Measurements from ENCODE around the gene SH2D5. TPM values are rescaled to one million over a fixed set of nuclear protein-coding genes. Genes with fewer than 3 reads are reported as not detected.

The SH2D5 gene
- polyA plus RNA-seq, 2 of the 4 experiments (the other 2 are of a cell fraction): 3.2 to 7.2 TPM

GRCh38 chr1:20775700-20776099 lies 43.2 kb upstream of the SH2D5 start:
- TF ChIP-seq FOSB (CRISPR knock-in tag; IDR thresholded peaks at IDR 0.05) (no peak), MAZ (IDR thresholded peaks at IDR 0.05; ENCODE audit: borderline replicate concordance, low read depth, low read length) (no peak), TFCP2L1 (CRISPR knock-in tag; IDR thresholded peaks at IDR 0.05) (no peak), POLR2AphosphoS2 (conservative IDR thresholded peaks at IDR 0.05; ENCODE audit: low read length) (no peak), PBX3 (IDR thresholded peaks at IDR 0.05) (no peak), E2F6 (IDR thresholded peaks at IDR 0.05; ENCODE audit: borderline replicate concordance, low read depth) (no peak), CEBPB (IDR thresholded peaks at IDR 0.05) (no peak), EHF (CRISPR knock-in tag; IDR thresholded peaks at IDR 0.05) (no peak)
- H3K4me3 ChIP-seq: no peak overlapping the region
- peaks cover 33% of the 10 kb centered on the region for H3K4me1 ChIP-seq
- no peak overlapping the region for H3K27ac ChIP-seq
- WGBS (ENCODE audit: missing lambda C conversion rate): 87% methylated on average over 4 of the region's 4 CpGs
- POLR2A ChIA-PET: no interaction called here
- FAIRE-seq: no peak
- CTCF ChIA-PET: interaction anchor here (1.2 kb wide), 1 partner anchor 74 kb away, joined by 3 read pairs; no protein-coding TSS in a partner anchor
- H3K4me2 ChIP-seq: no peak overlapping the region
- no peaks in the 10 kb centered on the region for H3K9me3 ChIP-seq
- ATAC-seq: no peak
- DNase-seq (ENCODE audit: low read depth in 1 of 2, low spot score in 1 of 2): no peak

- TF ChIP-seq CEBPB (IDR thresholded peaks at IDR 0.05) (0 out of 4 replicates have a peak, but pooled peaks of 1 of the 2 experiments have one; percentile 3), PHF8 (IDR thresholded peaks at IDR 0.05; ENCODE audit: borderline replicate concordance, low read depth) (no peak)
- Histone ChIP-seq H3K9me3 (no peaks in the 10 kb centered on the region), H3K4me3 (no peak overlapping the region), H3K27ac (no peak overlapping the region), H3K4me1 (peaks cover 13% of the 10 kb centered on the region), H3K4me2 (no peak overlapping the region)
- CTCF ChIA-PET: no interaction called here
- FAIRE-seq (no peak), DNase-seq (ENCODE audit: low read depth in 1 of 2, low spot score in 1 of 2) (no peak), ATAC-seq (no peak)
- WGBS (ENCODE audit: missing lambda C conversion rate): 85% methylated on average over 3 of the region's 3 CpGs
- POLR2A ChIA-PET: interaction anchor here (0.6 to 1.0 kb wide), 2 partner anchors 11 to 15 kb away, joined by 3 to 4 read pairs; no protein-coding TSS in a partner anchor
Observed at GRCh38 chr1:20771780-20772179, 39.3 kb upstream of the SH2D5 start.

- ATAC-seq: no peak
- ChIA-PET POLR2A (interaction anchor here (1.0 kb wide), 1 partner anchor 16 kb away, joined by 3 read pairs; the partner anchor contains the start of gene HP1BP3), CTCF (no interaction called here)
- 97% methylated on average over 6 of the region's 6 CpGs for WGBS (ENCODE audit: missing lambda C conversion rate)
- FAIRE-seq: no peak
- no peak for TF ChIP-seq FOSL2 (IDR thresholded peaks at IDR 0.05)
- TF ChIP-seq FOSL2 (CRISPR knock-in tag; IDR thresholded peaks at IDR 0.05): no peak
- no peak for TF ChIP-seq BCL3 (IDR thresholded peaks at IDR 0.05)
- no peak for TF ChIP-seq PHF8 (IDR thresholded peaks at IDR 0.05; ENCODE audit: borderline replicate concordance, low read depth)
- TF ChIP-seq TP53 (CRISPR knock-in tag; IDR thresholded peaks at IDR 0.05): no peak
- no peak for TF ChIP-seq MAX (IDR thresholded peaks at IDR 0.05)
- TF ChIP-seq JUN (IDR thresholded peaks at IDR 0.05): no peak
- no peak for TF ChIP-seq RCOR1 (IDR thresholded peaks at IDR 0.05; ENCODE audit: low read depth, low read length)
- TF ChIP-seq HEYL (CRISPR knock-in tag; IDR thresholded peaks at IDR 0.05): no peak
- no peak for TF ChIP-seq ZC3H11A (IDR thresholded peaks at IDR 0.05)
- no peak for TF ChIP-seq NR3C1 (IDR thresholded peaks at IDR 0.05)
- no peak for TF ChIP-seq HOXB13 (CRISPR knock-in tag; IDR thresholded peaks at IDR 0.05; ENCODE audit: low read depth)
- TF ChIP-seq CHD2 (IDR thresholded peaks at IDR 0.05; ENCODE audit: low read length, partially characterized antibody): no peak
- TF ChIP-seq CEBPB (IDR thresholded peaks at IDR 0.05): no peak
- TF ChIP-seq ZFP36 (IDR thresholded peaks at IDR 0.05; ENCODE audit: borderline replicate concordance, partially characterized antibody): no peak
- H3K4me1 ChIP-seq: peaks cover 4% of the 10 kb centered on the region; the same call in 2 of the 3 replicates
- DNase-seq (ENCODE audit: low read depth in 1 of 2, low spot score in 1 of 2): no peak
- H3K27ac ChIP-seq: no peak overlapping the region
- H3K4me3 ChIP-seq: no peak overlapping the region
- no peak overlapping the region for H3K4me2 ChIP-seq
- H3K9me3 ChIP-seq: no peaks in the 10 kb centered on the region
Observed at GRCh38 chr1:20770314-20771087, 38.0 kb upstream of the SH2D5 start.

All from A549 (cell line).